IPS-20b (cell line): ENCODE data around the gene SLC16A11.

Source experiments
- H3K27ac ChIP-seq: one replicate; pipeline ENCODE4 v1.5.1; 2013; ENCODE audit warnings: low read length
- H3K27me3 ChIP-seq: 2 replicates; pipeline ENCODE4 v1.6.1; 2013; ENCODE audit warnings: mild to moderate bottlenecking, low read length, inconsistent platforms; ENCODE audit not compliant: insufficient read depth
- H3K36me3 ChIP-seq: 2 replicates; pipeline ENCODE4 v1.6.1; 2013; ENCODE audit warnings: low read depth, mild to moderate bottlenecking, inconsistent platforms, low read length, moderate library complexity; ENCODE audit not compliant: insufficient read depth
- H3K4me1 ChIP-seq: 2 replicates; pipeline ENCODE4 v1.6.1; 2013; ENCODE audit warnings: mild to moderate bottlenecking, control low read depth, inconsistent platforms, low read length, moderate library complexity; ENCODE audit not compliant: insufficient read depth
- H3K4me3 ChIP-seq: 2 replicates; pipeline ENCODE4 v1.5.1; 2013; ENCODE audit warnings: mild to moderate bottlenecking, low read length, inconsistent platforms
- H3K9ac ChIP-seq: 2 replicates; pipeline ENCODE4 v1.6.1; 2013; ENCODE audit warnings: low read depth, mild to moderate bottlenecking, inconsistent platforms, low read length, moderate library complexity
- H3K9me3 ChIP-seq: 2 replicates; pipeline ENCODE4 v1.6.1; 2013; ENCODE audit warnings: mild to moderate bottlenecking, low read depth, low read length, inconsistent platforms; ENCODE audit not compliant: insufficient read depth

The SLC16A11 gene

DNA sequence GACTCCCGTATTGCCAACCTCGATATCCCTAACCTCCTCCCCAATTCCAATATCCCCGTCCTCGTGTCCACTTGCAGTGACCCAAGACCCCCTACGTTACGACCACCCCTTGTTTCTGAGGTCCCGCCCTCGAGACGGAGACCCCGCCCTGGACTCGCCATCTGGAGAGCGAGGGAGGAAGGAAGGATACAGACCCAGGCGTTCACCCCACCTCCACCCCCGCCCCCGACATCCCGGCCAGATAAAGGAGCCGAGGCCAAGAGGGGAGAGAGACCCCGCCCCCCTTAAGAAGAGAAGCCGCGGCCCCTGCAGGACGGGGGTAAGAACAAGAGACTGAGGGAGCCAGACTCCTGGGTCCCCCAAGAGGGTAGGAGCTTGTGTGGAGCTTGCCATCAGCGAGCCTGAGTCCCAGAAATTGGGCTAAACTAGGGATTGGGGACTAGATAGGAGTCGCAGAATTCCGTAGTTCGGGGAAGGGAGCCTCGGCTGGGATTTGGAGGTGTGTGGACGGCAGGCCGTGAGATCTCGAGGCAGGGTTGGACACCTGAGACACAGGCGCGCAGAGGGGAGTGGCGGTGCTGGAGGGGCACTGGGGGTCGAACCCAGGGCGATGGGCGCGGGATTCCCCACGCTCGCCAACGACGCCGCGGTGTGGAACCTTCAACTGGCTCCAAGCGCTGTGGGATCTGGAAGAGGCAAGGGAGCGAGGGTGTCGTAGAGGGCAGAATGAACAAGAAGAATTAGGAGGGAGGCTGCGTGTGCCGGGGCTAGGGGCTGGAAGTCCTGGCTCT is 20.9 kb downstream of the SLC16A11 start, which contains the start of gene BCL6B:
Gene BCL6B (plus strand): TSS at position 270 of the 791 bp plus-strand sequence. CDS start 622 bp downstream, outside the sequence.
- no peaks in the 10 kb centered on the region for H3K9me3 ChIP-seq
- peak within 1 kb of the TSS; percentile 75 for H3K4me3 ChIP-seq
- peaks cover 41% of the 10 kb centered on the region for H3K27me3 ChIP-seq
- H3K27ac ChIP-seq = no peak within 1 kb of the TSS
- H3K36me3 ChIP-seq = peaks cover 6% of the 10 kb centered on the region; the same call in 1 of the 2 replicates
- peak within 1 kb of the TSS; percentile 60; the same call in 1 of the 2 replicates for H3K9ac ChIP-seq
- no peaks in the 10 kb centered on the region; the same call in 1 of the 2 replicates for H3K4me1 ChIP-seq

DNA sequence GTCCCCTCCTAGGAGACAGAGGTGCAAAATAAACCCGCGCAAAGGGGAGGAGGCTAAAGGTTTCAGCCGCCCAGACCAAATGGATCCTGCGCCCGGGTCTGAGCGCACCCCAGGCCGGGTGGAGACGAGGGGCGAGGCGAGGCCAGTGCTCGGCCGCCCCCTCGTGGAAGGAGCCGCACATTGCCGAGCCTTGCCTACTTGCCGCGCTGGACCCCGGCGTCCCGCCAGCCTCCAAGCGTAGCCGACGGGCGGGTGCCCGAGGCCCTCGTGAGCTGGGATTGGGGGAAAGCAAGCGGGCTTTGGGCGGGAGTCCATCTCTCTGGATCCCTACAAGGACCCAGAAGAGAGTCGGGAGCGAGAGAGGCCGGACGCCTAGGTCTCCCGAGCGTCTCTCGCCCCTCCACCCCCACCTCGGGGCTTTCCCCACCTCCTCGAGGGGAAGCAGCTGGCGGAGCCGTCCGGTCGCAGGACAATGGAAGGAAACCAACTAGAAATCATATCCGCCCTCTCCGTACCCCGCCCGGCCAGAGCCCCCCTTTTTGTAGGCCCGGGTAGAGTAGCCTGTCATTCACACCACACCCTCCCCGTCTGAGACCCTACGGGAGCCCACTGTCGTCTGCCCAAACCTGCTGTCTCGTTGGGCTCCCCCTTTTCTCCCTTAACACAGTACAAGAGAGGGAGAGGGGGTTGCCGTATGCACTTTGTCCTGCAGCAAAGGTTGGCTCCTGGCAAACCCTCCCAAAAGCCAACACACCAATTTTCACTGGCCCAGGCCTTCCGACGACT is 21.7 kb downstream of the SLC16A11 start:
- H3K4me3 ChIP-seq = peak overlapping the region; percentile 75

DNA sequence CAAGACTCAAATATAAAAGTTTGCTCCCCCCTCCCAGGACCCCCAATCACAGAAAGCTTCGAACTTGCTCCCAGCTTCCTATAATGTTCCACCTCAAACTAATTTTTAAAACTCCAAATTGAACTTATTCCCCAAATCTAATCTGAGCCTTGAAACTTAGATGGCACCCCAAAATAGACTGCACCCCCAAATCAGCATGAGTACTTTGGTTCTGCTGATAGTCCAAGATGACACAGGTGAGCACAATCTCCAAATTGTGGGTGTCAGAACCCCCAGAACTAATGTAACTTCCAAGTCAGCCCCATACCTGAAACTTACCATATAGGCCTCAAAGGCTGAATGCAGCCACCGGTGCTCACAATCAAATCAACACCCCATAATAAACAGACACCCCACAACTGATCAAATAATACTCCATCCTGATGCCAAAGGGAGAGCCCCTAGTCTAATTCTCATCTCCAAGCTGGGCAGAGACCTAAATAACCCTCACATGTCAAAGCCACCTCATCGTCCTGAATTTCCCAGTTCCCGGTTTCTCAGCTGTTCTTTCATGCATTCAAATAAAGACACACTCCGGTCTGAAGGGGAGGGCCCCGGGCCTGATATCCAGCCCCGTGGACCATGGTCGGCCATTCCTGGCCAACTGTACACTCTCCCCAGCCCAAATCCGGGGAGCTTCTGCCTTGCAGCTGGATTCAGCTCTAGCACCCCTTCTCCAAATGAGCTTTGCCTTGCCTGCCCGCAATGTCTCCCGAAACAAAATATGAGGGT is 22.8 kb downstream of the SLC16A11 start:
- H3K27ac ChIP-seq = no peak overlapping the region
- H3K27me3 ChIP-seq = peaks cover 41% of the 10 kb centered on the region
- H3K4me3 ChIP-seq = peak overlapping the region; percentile 75; the same call in 1 of the 2 replicates
- H3K36me3 ChIP-seq = peaks cover 9% of the 10 kb centered on the region
- no peaks in the 10 kb centered on the region; the same call in 1 of the 2 replicates for H3K4me1 ChIP-seq
- no peaks in the 10 kb centered on the region for H3K9me3 ChIP-seq
- H3K9ac ChIP-seq = peak overlapping the region; percentile 60; the same call in 1 of the 2 replicates

More for the DNA sequence above, 21.7 kb downstream of the SLC16A11 start:
- Histone ChIP-seq H3K9me3 (no peaks in the 10 kb centered on the region), H3K27me3 (peaks cover 41% of the 10 kb centered on the region), H3K27ac (no peak overlapping the region), H3K9ac (peak overlapping the region; percentile 60; the same call in 1 of the 2 replicates), H3K36me3 (peaks cover 6% of the 10 kb centered on the region; the same call in 1 of the 2 replicates), H3K4me1 (no peaks in the 10 kb centered on the region; the same call in 1 of the 2 replicates)

DNA sequence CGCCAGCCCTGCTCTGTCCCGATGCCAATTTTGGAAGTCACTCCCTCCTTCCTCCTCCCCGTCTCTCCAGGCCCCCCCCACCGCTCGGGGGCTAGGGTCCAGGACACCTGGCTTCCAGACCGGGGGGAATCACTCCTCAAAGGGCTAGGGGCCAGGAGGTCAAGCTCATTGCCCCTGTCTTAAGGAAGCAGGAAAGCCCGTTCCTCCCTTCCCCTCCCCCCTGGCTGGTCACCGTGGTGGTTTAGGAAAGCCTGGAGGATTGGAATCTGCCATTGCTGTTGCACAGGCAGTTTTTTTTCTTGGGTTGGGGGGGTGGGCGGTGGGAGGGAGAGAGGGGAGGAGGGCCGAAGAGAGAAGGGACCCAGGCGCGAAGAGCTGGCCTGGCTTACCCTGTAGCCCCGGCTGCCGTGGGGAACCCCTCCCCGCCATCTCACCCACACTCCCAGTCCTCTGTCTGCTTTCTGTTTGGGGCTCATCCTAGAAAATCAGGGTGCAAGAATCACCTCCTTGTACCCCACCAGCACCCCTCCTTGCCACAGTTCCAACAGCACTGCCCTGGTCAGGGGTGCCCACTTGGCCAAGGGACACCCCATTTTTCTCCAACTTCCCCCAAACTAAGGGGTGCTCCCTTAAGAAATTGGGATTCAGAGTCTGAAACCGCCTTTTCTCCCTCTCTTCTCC is 23.9 kb downstream of the SLC16A11 start:
- H3K27ac ChIP-seq = no peak overlapping the region
- H3K27me3 ChIP-seq = peaks cover 41% of the 10 kb centered on the region
- H3K36me3 ChIP-seq = peaks cover 9% of the 10 kb centered on the region
- H3K9me3 ChIP-seq = no peaks in the 10 kb centered on the region
- no peaks in the 10 kb centered on the region; the same call in 1 of the 2 replicates for H3K4me1 ChIP-seq
- H3K4me3 ChIP-seq = peak overlapping the region; percentile 62
- peak overlapping the region; percentile 77; the same call in 1 of the 2 replicates for H3K9ac ChIP-seq

DNA sequence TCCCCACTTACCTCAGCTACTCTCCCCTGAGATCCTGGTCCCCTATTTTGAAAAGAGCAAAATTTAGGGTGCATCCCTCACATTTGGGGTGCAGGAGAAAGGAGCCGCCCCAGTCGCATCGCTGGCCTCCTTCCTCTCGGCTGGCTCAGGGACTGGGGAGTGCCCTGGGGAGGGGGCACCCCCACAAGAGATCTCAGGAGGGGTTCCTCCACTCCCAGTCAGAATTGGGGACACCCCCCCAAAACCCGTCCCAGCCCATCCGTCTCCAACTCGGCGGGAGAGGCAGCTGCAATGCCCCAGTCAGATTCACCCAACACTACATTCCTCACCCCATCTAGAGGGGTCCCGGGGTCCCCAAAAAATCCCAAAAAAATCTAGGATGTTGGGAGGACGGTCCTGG is 24.5 kb downstream of the SLC16A11 start:
- Histone ChIP-seq H3K27ac (no peak overlapping the region), H3K9ac (peak overlapping the region; percentile 77; the same call in 1 of the 2 replicates)

DNA sequence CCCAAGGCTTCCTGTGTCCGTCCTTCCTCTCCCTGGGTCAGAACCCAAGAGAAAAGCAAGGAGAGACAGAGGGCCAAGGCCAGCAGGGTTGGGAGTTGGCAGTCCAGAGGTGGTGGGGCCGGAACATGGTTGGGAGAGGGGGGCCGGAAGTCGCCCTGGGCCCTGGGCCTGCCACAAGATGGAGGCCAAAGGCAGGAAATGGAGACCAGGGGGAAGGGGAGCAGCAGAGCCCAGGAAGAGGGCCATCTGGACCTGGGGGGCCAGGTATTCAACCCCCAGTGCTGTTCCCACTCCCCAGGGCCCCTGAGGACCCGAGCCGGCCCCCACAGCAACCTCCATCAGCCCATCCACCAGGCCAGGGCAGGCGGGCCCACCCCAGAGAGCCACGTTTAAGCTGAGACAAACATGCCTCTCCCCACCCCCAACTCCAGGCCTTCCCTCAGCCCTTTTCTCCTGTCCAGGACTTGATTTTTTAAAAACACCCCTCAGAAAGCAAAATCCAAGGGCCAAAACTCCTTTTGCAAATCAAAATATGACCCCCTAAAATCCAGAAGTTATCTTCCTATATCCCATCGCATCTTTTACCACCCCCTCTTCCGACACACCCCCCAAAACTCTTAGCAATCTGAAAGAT is 25.4 kb downstream of the SLC16A11 start:
- H3K27me3 ChIP-seq = peaks cover 33% of the 10 kb centered on the region
- peaks cover 3% of the 10 kb centered on the region; the same call in 1 of the 2 replicates for H3K4me1 ChIP-seq
- no peak overlapping the region for H3K4me3 ChIP-seq
- no peak overlapping the region for H3K27ac ChIP-seq
- no peak overlapping the region for H3K9ac ChIP-seq
- no peaks in the 10 kb centered on the region for H3K9me3 ChIP-seq
- peaks cover 9% of the 10 kb centered on the region for H3K36me3 ChIP-seq

More for the DNA sequence above, 24.5 kb downstream of the SLC16A11 start:
- peak overlapping the region; percentile 62; the same call in 1 of the 2 replicates for H3K4me3 ChIP-seq
- no peaks in the 10 kb centered on the region; the same call in 1 of the 2 replicates for H3K4me1 ChIP-seq
- H3K9me3 ChIP-seq = no peaks in the 10 kb centered on the region
- peaks cover 41% of the 10 kb centered on the region for H3K27me3 ChIP-seq
- peaks cover 9% of the 10 kb centered on the region for H3K36me3 ChIP-seq

DNA sequence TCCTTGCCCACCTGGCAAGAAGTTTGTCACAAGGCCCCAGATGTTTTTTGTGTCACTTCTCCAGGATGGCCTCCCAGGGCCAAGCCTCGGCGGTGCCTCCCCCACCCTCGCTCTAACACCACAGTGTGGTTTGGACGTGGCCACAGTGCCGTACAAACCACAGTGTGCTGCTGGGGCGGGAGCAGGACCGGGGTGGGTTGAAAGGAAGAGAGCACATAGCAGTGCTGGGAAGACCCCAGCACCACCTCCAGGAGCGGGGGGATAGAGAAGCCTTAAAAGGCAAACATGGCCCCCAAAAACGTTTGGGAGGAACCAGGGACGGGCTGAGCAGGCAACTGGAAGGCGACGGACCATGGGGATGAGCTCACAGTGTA is 26.1 kb downstream of the SLC16A11 start:
- no peak overlapping the region for H3K9ac ChIP-seq
- H3K27ac ChIP-seq = no peak overlapping the region
- H3K27me3 ChIP-seq = peaks cover 27% of the 10 kb centered on the region
- H3K36me3 ChIP-seq = peaks cover 9% of the 10 kb centered on the region
- no peaks in the 10 kb centered on the region for H3K9me3 ChIP-seq
- H3K4me1 ChIP-seq = peaks cover 3% of the 10 kb centered on the region; the same call in 1 of the 2 replicates
- no peak overlapping the region for H3K4me3 ChIP-seq

DNA sequence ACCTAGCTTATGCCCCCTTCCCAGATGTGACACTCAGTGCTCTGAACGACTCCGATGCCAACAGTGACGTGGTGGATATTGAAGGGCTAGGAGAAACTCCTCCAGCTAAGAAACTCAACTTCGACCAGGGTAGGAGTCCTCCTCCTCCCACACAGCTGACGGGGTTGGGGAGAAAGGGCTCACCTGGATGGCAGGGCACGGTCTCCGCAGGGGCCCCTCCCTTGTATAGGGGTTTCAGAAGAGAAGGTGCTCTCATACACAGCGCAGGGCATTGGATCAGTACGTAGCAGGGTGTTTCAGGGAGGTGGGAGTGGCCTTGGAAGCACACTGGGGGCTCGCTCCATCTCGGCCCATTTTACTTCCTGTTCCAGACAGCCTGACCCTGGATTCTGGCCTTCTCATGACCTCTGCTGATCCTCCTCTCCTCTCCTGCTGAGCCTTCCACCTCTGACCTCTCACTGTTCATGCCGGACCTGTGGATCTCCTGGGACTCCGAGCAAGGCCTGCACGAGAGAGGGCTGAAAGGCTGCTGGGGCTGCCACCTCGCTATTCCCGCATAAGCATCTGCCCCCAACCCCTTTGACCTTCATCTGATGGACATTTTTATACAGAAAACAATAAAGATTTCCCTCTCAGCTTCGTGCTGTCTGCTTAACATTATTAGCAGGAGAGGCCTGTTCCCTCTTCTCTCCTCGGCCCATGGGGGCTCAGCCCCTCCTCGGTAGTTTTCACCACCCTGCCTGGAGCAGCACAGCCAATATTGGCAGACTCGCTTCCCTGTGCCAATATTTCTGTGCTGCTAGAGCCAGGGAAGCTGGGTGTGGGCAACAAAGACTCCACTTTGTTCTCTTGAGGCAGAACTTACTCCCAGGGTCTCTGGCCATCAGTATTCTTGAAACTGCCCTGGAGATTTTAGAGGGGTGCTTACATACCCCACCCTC is 26.7 kb downstream of the SLC16A11 start:
- Histone ChIP-seq H3K4me3 (no peak overlapping the region), H3K36me3 (peaks cover 9% of the 10 kb centered on the region), H3K9me3 (no peaks in the 10 kb centered on the region), H3K9ac (no peak overlapping the region), H3K27me3 (peaks cover 20% of the 10 kb centered on the region), H3K27ac (no peak overlapping the region), H3K4me1 (peaks cover 3% of the 10 kb centered on the region; the same call in 1 of the 2 replicates)

DNA sequence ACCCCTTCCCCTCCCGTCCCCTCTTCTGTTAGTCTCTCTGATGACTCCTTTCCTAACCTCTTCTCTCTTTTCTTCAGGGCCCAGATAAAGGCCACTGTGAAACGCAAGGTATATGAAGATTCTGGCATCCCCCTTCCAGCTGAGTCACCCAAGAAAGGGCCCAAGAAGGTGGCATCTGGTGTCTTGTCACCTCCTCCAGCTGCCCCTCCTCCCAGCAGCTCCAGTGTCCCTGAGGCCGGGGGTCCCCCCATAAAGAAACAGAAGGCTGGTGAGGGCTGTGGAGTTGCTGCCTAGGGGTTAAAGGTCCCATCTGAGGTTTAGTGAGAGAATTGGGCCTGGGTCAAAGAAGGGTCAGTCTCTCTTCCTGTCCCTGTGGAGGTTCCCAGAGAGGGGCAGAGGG is 27.5 kb downstream of the SLC16A11 start:
- Histone ChIP-seq H3K27ac (no peak overlapping the region), H3K9me3 (no peaks in the 10 kb centered on the region), H3K27me3 (peaks cover 14% of the 10 kb centered on the region), H3K36me3 (peaks cover 9% of the 10 kb centered on the region), H3K4me1 (peaks cover 3% of the 10 kb centered on the region; the same call in 1 of the 2 replicates), H3K9ac (no peak overlapping the region), H3K4me3 (no peak overlapping the region)
